Left ventricle myocardium inferior (tissue), 1 donor: Measurements from ENCODE around the gene P2RX1. TPM values are rescaled to one million over a fixed set of nuclear protein-coding genes. Genes with fewer than 3 reads are reported as not detected.

Experiments used
- DNase-seq: peaks from one replicate; pipeline ENCODE4 v3.0.0-alpha.2; 2020
- H3K27ac ChIP-seq: fragments of 200-600 bp; replicated peaks from 2 replicates; pipeline ENCODE4 v1.8.0; 2021
- H3K27me3 ChIP-seq: fragments of 200-600 bp; 2 replicates; pipeline ENCODE4 v1.8.0; 2021; ENCODE audit warnings: low read depth
- H3K36me3 ChIP-seq: fragments of 200-600 bp; 2 replicates; pipeline ENCODE4 v1.8.0; 2021
- H3K4me1 ChIP-seq: fragments of 200-600 bp; 2 replicates; pipeline ENCODE4 v1.8.0; 2021
- H3K4me3 ChIP-seq: fragments of 200-600 bp; 2 replicates; pipeline ENCODE4 v1.8.0; 2021; ENCODE audit warnings: mild to moderate bottlenecking, moderate library complexity
- H3K9me3 ChIP-seq: fragments of 200-600 bp; replicated peaks from 2 replicates; pipeline ENCODE4 v1.8.0; 2021
- CTCF ChIP-seq: fragments of 200-600 bp; IDR thresholded peaks from 2 replicates; pipeline ENCODE4 v1.8.0; 2021; ENCODE audit warnings: antibody characterized with exemption, mild to moderate bottlenecking, borderline replicate concordance
- intact Hi-C: fragments of 100-400 bp; cut with micrococcal nuclease; formaldehyde crosslinking; loops from one replicate; pipeline ENCODE4 v1.11.0; 2022
- total RNA-seq: library from RNA; stranded (reverse); fragmentation: NEBNext Ultra II Directional; extraction: Animal tissue kit (Norgen Biotek cat#: 25700); gene quantifications from one replicate; pipeline ENCODE4 v1.2.1, GENCODE V29; 2021
- donor health status: DM: no; HTN: yes; CAD: no; lungs with severe emphysema.

Gene P2RX1
- total RNA-seq, 1 donor from 2014 or later = 0.55 TPM

GRCh38 chr17:3905017-3905520 is 11.2 kb downstream of the P2RX1 start:
- Histone ChIP-seq H3K36me3 (no peaks in the 10 kb centered on the region), H3K9me3 (no peaks in the 10 kb centered on the region), H3K27ac (no peak overlapping the region), H3K4me1 (no peaks in the 10 kb centered on the region), H3K27me3 (no peaks in the 10 kb centered on the region), H3K4me3 (no peak overlapping the region)
- no peak for DNase-seq
- intact Hi-C loops = no loop called here
- TF ChIP-seq CTCF = no peak

GRCh38 chr17:3904501-3904900 is 11.8 kb downstream of the P2RX1 start:
- DNase-seq = no peak
- H3K36me3 ChIP-seq = no peaks in the 10 kb centered on the region
- no peak overlapping the region for H3K27ac ChIP-seq
- intact Hi-C loops = no loop called here
- no peaks in the 10 kb centered on the region for H3K27me3 ChIP-seq
- H3K9me3 ChIP-seq = no peaks in the 10 kb centered on the region
- H3K4me3 ChIP-seq = no peak overlapping the region
- no peaks in the 10 kb centered on the region for H3K4me1 ChIP-seq
- no peak for TF ChIP-seq CTCF

GRCh38 chr17:3903881-3904290 is 12.4 kb downstream of the P2RX1 start:
- H3K27me3 ChIP-seq = no peaks in the 10 kb centered on the region
- no peak for TF ChIP-seq CTCF
- no peak overlapping the region for H3K4me3 ChIP-seq
- H3K36me3 ChIP-seq = no peaks in the 10 kb centered on the region
- H3K27ac ChIP-seq = no peak overlapping the region
- H3K4me1 ChIP-seq = no peaks in the 10 kb centered on the region
- DNase-seq = no peak
- H3K9me3 ChIP-seq = no peaks in the 10 kb centered on the region
- intact Hi-C loops = no loop called here

GRCh38 chr17:3903051-3903825 is 13.0 kb downstream of the P2RX1 start:
- no peaks in the 10 kb centered on the region for H3K27me3 ChIP-seq
- no peak overlapping the region for H3K27ac ChIP-seq
- DNase-seq = no peak
- intact Hi-C loops = no loop called here
- H3K36me3 ChIP-seq = no peaks in the 10 kb centered on the region
- TF ChIP-seq CTCF = no peak
- H3K9me3 ChIP-seq = no peaks in the 10 kb centered on the region
- H3K4me3 ChIP-seq = no peak overlapping the region
- H3K4me1 ChIP-seq = no peaks in the 10 kb centered on the region

GRCh38 chr17:3900646-3901045 is 15.6 kb downstream of the P2RX1 start:
- Histone ChIP-seq H3K27ac (no peak overlapping the region), H3K4me3 (no peak overlapping the region), H3K9me3 (no peaks in the 10 kb centered on the region), H3K36me3 (no peaks in the 10 kb centered on the region), H3K27me3 (no peaks in the 10 kb centered on the region), H3K4me1 (peaks cover 7% of the 10 kb centered on the region)
- DNase-seq = no peak
- intact Hi-C loops = no loop called here
- no peak for TF ChIP-seq CTCF
